Ishikawa (cell line): ENCODE results near the gene ACYP2.

Source experiments
- CEBPB ChIP-seq: IDR thresholded peaks from 2 replicates; pipeline ENCODE4 v1.6.1; 2012
- CREB1 ChIP-seq: IDR thresholded peaks from 2 replicates; pipeline ENCODE4 v1.6.1; 2012; ENCODE audit warnings: low read depth
- EGR1 ChIP-seq: IDR thresholded peaks from 2 replicates; pipeline ENCODE4 v1.6.1; 2012
- EP300 ChIP-seq: IDR thresholded peaks from 2 replicates; pipeline ENCODE4 v1.6.1; 2012; ENCODE audit warnings: borderline replicate concordance
- FOXM1 ChIP-seq: IDR thresholded peaks from 2 replicates; pipeline ENCODE4 v1.6.1; 2012; ENCODE audit warnings: low read depth, borderline replicate concordance
- NFIC ChIP-seq: IDR thresholded peaks from 2 replicates; pipeline ENCODE4 v1.6.1; 2012
- RAD21 ChIP-seq: IDR thresholded peaks from 2 replicates; pipeline ENCODE4 v1.6.1; 2012; ENCODE audit warnings: low read depth
- TAF1 ChIP-seq: IDR thresholded peaks from 2 replicates; pipeline ENCODE4 v1.6.1; 2012; ENCODE audit warnings: low read depth, mild to moderate bottlenecking
- TCF12 ChIP-seq: IDR thresholded peaks from 2 replicates; pipeline ENCODE4 v1.6.1; 2012; ENCODE audit warnings: low read depth
- TEAD4 ChIP-seq: IDR thresholded peaks from 2 replicates; pipeline ENCODE4 v1.6.1; 2012
- YY1 ChIP-seq: IDR thresholded peaks from 2 replicates; pipeline ENCODE4 v1.6.1; 2012; ENCODE audit warnings: low read depth
- ZBTB7A ChIP-seq: IDR thresholded peaks from 2 replicates; pipeline ENCODE4 v1.6.1; 2012; ENCODE audit warnings: low read depth
- TF ChIP-seq, protein P1 (sequence below): IDR thresholded peaks from 2 replicates; pipeline ENCODE4 v1.6.1; 2012
- TF ChIP-seq, protein P2 (sequence below): IDR thresholded peaks from 2 replicates; pipeline ENCODE4 v1.6.1; 2012; ENCODE audit warnings: low read depth, mild to moderate bottlenecking
- TF ChIP-seq, protein P3 (sequence below): IDR thresholded peaks from 2 replicates; pipeline ENCODE4 v1.6.1; 2012

The ACYP2 gene

DNA sequence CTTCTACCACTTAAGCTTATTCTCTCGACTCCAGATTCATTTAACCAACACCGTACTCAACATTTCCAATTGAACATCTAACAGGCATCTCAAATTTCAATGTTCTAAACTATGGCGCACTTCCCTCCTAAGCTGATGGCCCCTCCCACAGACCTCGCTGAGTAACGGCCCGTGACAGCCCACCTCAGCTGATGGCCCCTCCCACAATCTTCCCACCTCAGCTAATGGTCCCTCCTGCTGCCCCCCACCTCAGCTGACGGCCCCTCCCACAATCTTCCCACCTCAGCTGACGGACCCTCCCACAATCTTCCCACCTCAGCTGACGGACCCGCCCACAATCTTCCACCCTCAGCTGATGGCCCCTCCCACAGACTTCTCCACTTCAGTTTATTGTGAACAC is 197.7 kb downstream of the ACYP2 start:
- no peak for TF ChIP-seq ZBTB7A
- TF ChIP-seq CREB1: no peak
- TF ChIP-seq NFIC: no peak
- TF ChIP-seq EP300: no peak
- no peak for TF ChIP-seq TEAD4
- TF ChIP-seq EGR1: no peak
- TF ChIP-seq, protein P1, sequence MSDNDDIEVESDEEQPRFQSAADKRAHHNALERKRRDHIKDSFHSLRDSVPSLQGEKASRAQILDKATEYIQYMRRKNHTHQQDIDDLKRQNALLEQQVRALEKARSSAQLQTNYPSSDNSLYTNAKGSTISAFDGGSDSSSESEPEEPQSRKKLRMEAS: no peak
- TF ChIP-seq RAD21: no peak
- TF ChIP-seq, protein P2, sequence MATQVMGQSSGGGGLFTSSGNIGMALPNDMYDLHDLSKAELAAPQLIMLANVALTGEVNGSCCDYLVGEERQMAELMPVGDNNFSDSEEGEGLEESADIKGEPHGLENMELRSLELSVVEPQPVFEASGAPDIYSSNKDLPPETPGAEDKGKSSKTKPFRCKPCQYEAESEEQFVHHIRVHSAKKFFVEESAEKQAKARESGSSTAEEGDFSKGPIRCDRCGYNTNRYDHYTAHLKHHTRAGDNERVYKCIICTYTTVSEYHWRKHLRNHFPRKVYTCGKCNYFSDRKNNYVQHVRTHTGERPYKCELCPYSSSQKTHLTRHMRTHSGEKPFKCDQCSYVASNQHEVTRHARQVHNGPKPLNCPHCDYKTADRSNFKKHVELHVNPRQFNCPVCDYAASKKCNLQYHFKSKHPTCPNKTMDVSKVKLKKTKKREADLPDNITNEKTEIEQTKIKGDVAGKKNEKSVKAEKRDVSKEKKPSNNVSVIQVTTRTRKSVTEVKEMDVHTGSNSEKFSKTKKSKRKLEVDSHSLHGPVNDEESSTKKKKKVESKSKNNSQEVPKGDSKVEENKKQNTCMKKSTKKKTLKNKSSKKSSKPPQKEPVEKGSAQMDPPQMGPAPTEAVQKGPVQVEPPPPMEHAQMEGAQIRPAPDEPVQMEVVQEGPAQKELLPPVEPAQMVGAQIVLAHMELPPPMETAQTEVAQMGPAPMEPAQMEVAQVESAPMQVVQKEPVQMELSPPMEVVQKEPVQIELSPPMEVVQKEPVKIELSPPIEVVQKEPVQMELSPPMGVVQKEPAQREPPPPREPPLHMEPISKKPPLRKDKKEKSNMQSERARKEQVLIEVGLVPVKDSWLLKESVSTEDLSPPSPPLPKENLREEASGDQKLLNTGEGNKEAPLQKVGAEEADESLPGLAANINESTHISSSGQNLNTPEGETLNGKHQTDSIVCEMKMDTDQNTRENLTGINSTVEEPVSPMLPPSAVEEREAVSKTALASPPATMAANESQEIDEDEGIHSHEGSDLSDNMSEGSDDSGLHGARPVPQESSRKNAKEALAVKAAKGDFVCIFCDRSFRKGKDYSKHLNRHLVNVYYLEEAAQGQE: no peak
- TF ChIP-seq, protein P3, sequence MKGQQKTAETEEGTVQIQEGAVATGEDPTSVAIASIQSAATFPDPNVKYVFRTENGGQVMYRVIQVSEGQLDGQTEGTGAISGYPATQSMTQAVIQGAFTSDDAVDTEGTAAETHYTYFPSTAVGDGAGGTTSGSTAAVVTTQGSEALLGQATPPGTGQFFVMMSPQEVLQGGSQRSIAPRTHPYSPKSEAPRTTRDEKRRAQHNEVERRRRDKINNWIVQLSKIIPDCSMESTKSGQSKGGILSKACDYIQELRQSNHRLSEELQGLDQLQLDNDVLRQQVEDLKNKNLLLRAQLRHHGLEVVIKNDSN: no peak
- no peak for TF ChIP-seq CEBPB
- no peak for TF ChIP-seq YY1
- TF ChIP-seq TCF12: no peak

DNA sequence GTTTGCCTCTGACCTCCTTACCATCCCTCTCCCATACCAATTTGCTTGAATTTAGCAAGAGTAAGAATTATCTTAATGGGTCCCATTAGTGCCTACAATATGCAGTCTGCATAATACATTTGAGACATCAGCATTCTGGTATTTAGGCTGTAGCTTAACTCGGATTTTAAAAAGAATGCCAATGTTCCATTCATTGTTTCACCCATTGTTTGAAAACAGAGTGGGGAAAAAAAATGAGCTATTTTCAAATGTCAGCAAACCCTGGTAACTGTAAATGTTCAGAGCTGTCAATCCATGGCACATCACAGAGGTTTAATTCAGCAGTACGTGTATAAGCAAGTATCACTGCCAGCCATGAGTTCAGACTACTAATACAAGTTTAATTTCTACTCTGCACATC is 202.6 kb downstream of the ACYP2 start:
- TF ChIP-seq EP300 (no peak), ZBTB7A (no peak), RAD21 (no peak), CREB1 (no peak), CEBPB (no peak)

DNA sequence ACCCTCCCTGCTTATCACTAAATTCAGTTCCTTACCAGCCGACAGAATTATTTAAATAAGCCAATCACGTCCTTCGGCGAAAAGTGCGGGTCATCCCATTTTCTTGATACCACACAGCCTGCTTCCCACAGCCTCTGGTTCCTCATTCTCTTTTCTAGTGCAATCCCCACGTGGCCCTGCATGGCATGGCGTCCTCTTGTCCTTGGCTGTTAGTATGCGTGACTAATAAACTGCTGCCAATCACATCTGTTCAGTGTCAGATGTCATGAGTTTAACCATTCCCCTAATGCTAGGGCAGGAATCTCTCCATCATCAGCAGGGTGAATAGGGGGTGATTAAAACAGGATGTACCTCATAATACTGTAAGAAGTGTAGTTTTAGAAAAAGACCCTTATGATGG is 203.4 kb downstream of the ACYP2 start:
- TF ChIP-seq TCF12: no peak
- TF ChIP-seq RAD21: no peak
- no peak for TF ChIP-seq YY1
- TF ChIP-seq NFIC: no peak
- TF ChIP-seq, protein P1: no peak
- no peak for TF ChIP-seq EGR1
- TF ChIP-seq TAF1: no peak
- no peak for TF ChIP-seq ZBTB7A
- TF ChIP-seq, protein P3: no peak
- TF ChIP-seq FOXM1: no peak
- TF ChIP-seq, protein P2: no peak
- no peak for TF ChIP-seq EP300
- no peak for TF ChIP-seq CEBPB

DNA sequence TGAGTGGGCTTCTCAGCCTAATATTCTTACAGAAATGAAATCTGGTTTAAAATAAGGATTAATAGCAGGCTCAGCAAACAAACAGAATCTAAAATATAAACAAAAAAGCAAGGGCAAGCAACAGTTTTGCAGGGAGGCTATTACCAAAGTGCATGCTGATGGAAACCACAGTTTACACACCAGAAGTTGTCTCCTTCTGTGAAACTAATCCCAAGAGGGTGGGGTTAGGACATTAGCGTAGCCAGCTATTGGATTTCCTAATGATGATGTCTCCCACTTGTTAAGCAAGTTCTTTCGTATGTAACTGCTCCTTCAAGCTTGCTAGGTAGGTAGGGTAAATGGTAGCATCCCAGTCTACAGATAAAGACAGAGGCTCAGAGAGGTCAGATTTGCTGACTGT is 205.6 kb downstream of the ACYP2 start:
- TF ChIP-seq TCF12 (no peak), ZBTB7A (no peak), NFIC (no peak), FOXM1 (no peak), EGR1 (no peak), YY1 (no peak), CREB1 (no peak), CEBPB (no peak), TEAD4 (no peak), TAF1 (no peak), RAD21 (no peak), EP300 (no peak)
- TF ChIP-seq, protein P3: no peak
- TF ChIP-seq, protein P1: no peak
- TF ChIP-seq, protein P2: no peak
